Fibroblast of the aortic adventitia (primary cell): ENCODE data around the gene RAPGEF4. TPM values are rescaled to one million over a fixed set of nuclear protein-coding genes. Genes with fewer than 3 reads are reported as not detected.
A peak's percentile ranks its signal among the peaks of the same experiment; 100 is the strongest.

ENCODE experiments used
- DNase-seq: peaks from one replicate; pipeline ENCODE4 v3.0.0-alpha.2; 2010; ENCODE audit warnings: low read depth
- H3K4me3 ChIP-seq: 2 replicates; pipeline ENCODE4 v1.5.1; 2011; ENCODE audit warnings: low read depth, mild to moderate bottlenecking, control low read depth, low read length, moderate library complexity
- CTCF ChIP-seq: IDR thresholded peaks from 2 replicates; pipeline ENCODE4 v1.5.1; 2011; ENCODE audit warnings: mild to moderate bottlenecking, low read length, control low read depth, inconsistent platforms; ENCODE audit not compliant: insufficient read depth
- total RNA-seq: library from RNA; depleted of rRNA; stranded (reverse); fragments of >200 nt; gene quantifications from 2 replicates; pipeline ENCODE4 v1.2.3, GENCODE V29; 2012; ENCODE audit warnings: low replicate concordance

Gene RAPGEF4
- total RNA-seq, 1 donor = 1.3 TPM

- no peak for TF ChIP-seq CTCF
- H3K4me3 ChIP-seq = no peak overlapping the region
- DNase-seq = no peak
These were observed 94.8 kb downstream of the RAPGEF4 start for GRCh38 chr2:172830482-172830881.

GRCh38 chr2:172833898-172834297, 98.3 kb downstream of the RAPGEF4 start:
- TF ChIP-seq CTCF = no peak
- DNase-seq = peak; percentile 91
- H3K4me3 ChIP-seq = no peak overlapping the region

GRCh38 chr2:172834881-172835280, 99.2 kb downstream of the RAPGEF4 start:
- no peak for TF ChIP-seq CTCF
- H3K4me3 ChIP-seq = no peak overlapping the region
- no peak for DNase-seq

GRCh38 chr2:172836347-172836821, 100.7 kb downstream of the RAPGEF4 start:
- no peak for TF ChIP-seq CTCF
- DNase-seq = peak; percentile 45
- no peak overlapping the region for H3K4me3 ChIP-seq

- no peak for TF ChIP-seq CTCF
These were observed 101.2 kb downstream of the RAPGEF4 start for GRCh38 chr2:172836827-172837226.

GRCh38 chr2:172839446-172839845, 103.8 kb downstream of the RAPGEF4 start:
- H3K4me3 ChIP-seq = no peak overlapping the region
- no peak for TF ChIP-seq CTCF
- DNase-seq = no peak

More at GRCh38 chr2:172836827-172837226, 101.2 kb downstream of the RAPGEF4 start:
- no peak overlapping the region for H3K4me3 ChIP-seq
- DNase-seq = peak; percentile 2

- DNase-seq = no peak
- no peak overlapping the region for H3K4me3 ChIP-seq
- no peak for TF ChIP-seq CTCF
These were observed 107.0 kb downstream of the RAPGEF4 start for GRCh38 chr2:172842511-172843265.
